SK-N-SH treated with all-trans-retinoic acid at 6 μM for 48 hours (cell line): ENCODE measurements around the gene HERC2.
"Not testable (repeated sequence)": the region's sequence is repeated elsewhere in the genome, so short reads cannot be mapped to it uniquely, and the experiment has no call there.

ENCODE experiments used
- ATAC-seq: fragments of 200-7000 bp; cut with Tn5 transposase; 3 replicates; pipeline ENCODE4 v1.9.1; 2020; ENCODE audit warnings: mild to moderate bottlenecking, moderate library complexity
- BACH2 ChIP-seq: fragments of 250-450 bp; sonication (Bioruptor Pico); IDR thresholded peaks from 2 replicates; pipeline ENCODE4 v1.9.0; 2021; ENCODE audit warnings: mild to moderate bottlenecking, borderline replicate concordance
- CREB5 ChIP-seq: fragments of 250-450 bp; sonication (Bioruptor Pico); IDR thresholded peaks from 2 replicates; pipeline ENCODE4 v1.5.1; 2020; ENCODE audit warnings: low read depth, mild to moderate bottlenecking, moderate library complexity
- CSDC2 ChIP-seq: fragments of 250-450 bp; sonication (Bioruptor Pico); IDR thresholded peaks from 2 replicates; pipeline ENCODE4 v1.5.0; 2020; ENCODE audit warnings: mild to moderate bottlenecking, moderate library complexity
- CSRNP3 ChIP-seq: fragments of 250-450 bp; sonication (Bioruptor Pico); IDR thresholded peaks from 2 replicates; pipeline ENCODE4 v1.5.1; 2021; ENCODE audit warnings: mild to moderate bottlenecking, moderate library complexity
- GLIS3 ChIP-seq: fragments of 250-450 bp; sonication (Bioruptor Pico); IDR thresholded peaks from 2 replicates; pipeline ENCODE4 v1.5.0; 2020; ENCODE audit warnings: mild to moderate bottlenecking, moderate library complexity
- ISL1 ChIP-seq: fragments of 250-450 bp; sonication (Bioruptor Pico); IDR thresholded peaks from 2 replicates; pipeline ENCODE4 v2.1.2; 2022; ENCODE audit warnings: mild to moderate bottlenecking, moderate library complexity
- OSR1 ChIP-seq: fragments of 250-450 bp; sonication (Bioruptor Pico); IDR thresholded peaks from 2 replicates; pipeline ENCODE4 v1.8.0; 2022; ENCODE audit warnings: moderate library complexity, mild to moderate bottlenecking, inconsistent platforms
- POU6F1 ChIP-seq: fragments of 250-450 bp; sonication (Bioruptor Pico); IDR thresholded peaks from 2 replicates; pipeline ENCODE4 v1.8.0; 2021; ENCODE audit warnings: low read depth, mild to moderate bottlenecking, moderate library complexity, borderline replicate concordance
- PPARA ChIP-seq: fragments of 250-450 bp; sonication (Bioruptor Pico); IDR thresholded peaks from 2 replicates; pipeline ENCODE4 v1.5.0; 2020; ENCODE audit warnings: mild to moderate bottlenecking, borderline replicate concordance
- RARB ChIP-seq: fragments of 250-450 bp; sonication (Bioruptor Pico); IDR thresholded peaks from 2 replicates; pipeline ENCODE4 v1.8.0; 2021; ENCODE audit warnings: mild to moderate bottlenecking, moderate library complexity
- SNAI2 ChIP-seq: fragments of 250-450 bp; sonication (Bioruptor Pico); IDR thresholded peaks from 2 replicates; pipeline ENCODE4 v1.5.0; 2020; ENCODE audit warnings: mild to moderate bottlenecking, moderate library complexity
- TCF4 ChIP-seq: fragments of 250-450 bp; sonication (Bioruptor Pico); IDR thresholded peaks from 2 replicates; pipeline ENCODE4 v1.8.0; 2021; ENCODE audit warnings: mild to moderate bottlenecking, moderate library complexity, borderline replicate concordance
- TSHZ2 ChIP-seq: fragments of 250-450 bp; sonication (Bioruptor Pico); IDR thresholded peaks from 2 replicates; pipeline ENCODE4 v1.5.0; 2020; ENCODE audit warnings: mild to moderate bottlenecking, moderate library complexity
- ZC3H10 ChIP-seq: fragments of 250-450 bp; sonication (Bioruptor Pico); IDR thresholded peaks from 2 replicates; pipeline ENCODE4 v1.5.1; 2021; ENCODE audit warnings: mild to moderate bottlenecking, moderate library complexity
- ZFP3 ChIP-seq: fragments of 250-450 bp; sonication (Bioruptor Pico); IDR thresholded peaks from 2 replicates; pipeline ENCODE4 v1.5.0; 2020; ENCODE audit warnings: mild to moderate bottlenecking, moderate library complexity
- ZFP30 ChIP-seq: fragments of 450-650 bp; formaldehyde crosslinking; IDR thresholded peaks from 2 replicates; pipeline ENCODE4 v1.5.0; 2022; ENCODE audit warnings: mild to moderate bottlenecking, moderate library complexity
- ZNF565 ChIP-seq: fragments of 450-650 bp; formaldehyde crosslinking; conservative IDR thresholded peaks from 2 replicates; pipeline ENCODE4 v1.5.0; 2020; ENCODE audit warnings: low read depth, mild to moderate bottlenecking, moderate library complexity
- TF ChIP-seq, protein P1 (sequence below): fragments of 250-450 bp; sonication (Bioruptor Pico); IDR thresholded peaks from 2 replicates; pipeline ENCODE4 v1.8.0; 2020; ENCODE audit warnings: mild to moderate bottlenecking, moderate library complexity, borderline replicate concordance

The HERC2 gene

DNA sequence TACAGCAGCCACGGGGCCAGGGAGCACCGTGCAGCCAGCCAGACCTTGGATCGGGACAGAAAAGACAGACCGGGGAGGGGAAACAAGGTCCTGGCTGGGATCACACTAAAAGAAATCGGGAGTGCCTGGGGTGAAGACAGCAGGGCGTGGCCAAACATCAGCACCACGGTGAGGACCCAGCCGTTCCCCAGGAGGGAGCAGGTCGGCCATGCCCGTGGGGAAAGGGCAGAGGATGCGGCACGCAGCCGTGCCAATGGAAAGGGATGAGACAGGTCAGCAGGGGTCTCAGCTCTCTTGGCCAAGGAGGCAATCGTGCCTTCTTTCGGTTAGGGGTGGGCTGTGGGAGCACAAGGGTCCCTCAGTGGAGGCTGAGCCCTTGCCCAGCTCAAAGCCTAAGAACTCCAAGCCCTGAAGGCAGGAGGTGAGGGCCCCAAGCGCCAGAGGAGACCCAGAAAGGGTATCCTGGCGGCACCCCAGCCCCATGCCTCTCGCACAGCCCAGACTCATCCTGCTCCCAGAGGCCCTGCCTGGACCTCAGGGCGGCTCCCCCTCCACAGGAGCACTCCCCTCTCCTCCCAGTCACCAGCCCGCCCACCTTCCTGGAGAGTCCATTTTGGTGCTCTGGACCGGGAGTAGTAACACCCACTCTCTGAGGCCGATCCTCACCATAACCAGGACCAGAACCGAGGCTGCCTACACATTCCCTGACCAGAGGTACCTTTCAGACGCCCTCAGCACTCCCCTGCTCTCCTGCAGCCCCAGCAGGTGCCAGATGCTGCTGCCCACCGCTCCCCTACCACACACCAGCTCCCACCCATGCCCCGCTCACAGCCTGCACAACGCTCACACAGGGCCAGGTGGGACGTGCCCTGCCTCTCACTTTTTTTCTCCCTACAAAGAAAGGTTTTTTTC is 199.7 kb downstream of the HERC2 start:
- TF ChIP-seq BACH2 (CRISPR knock-in tag) (no peak), ZFP30 (CRISPR knock-in tag) (no peak), OSR1 (CRISPR knock-in tag) (no peak), POU6F1 (CRISPR knock-in tag) (no peak), TCF4 (no peak), ZFP3 (CRISPR knock-in tag) (no peak), ZC3H10 (CRISPR knock-in tag) (no peak), CSDC2 (CRISPR knock-in tag) (no peak), CREB5 (CRISPR knock-in tag) (no peak), ZNF565 (CRISPR knock-in tag) (no peak), CSRNP3 (no peak), GLIS3 (CRISPR knock-in tag) (no peak), SNAI2 (CRISPR knock-in tag) (no peak)
- ATAC-seq: no peak

- not testable (repeated sequence) for ATAC-seq
Observed at GRCh38 chr15:28121577-28121976, 200.4 kb downstream of the HERC2 start.

GRCh38 chr15:28120359-28120640 is 201.7 kb downstream of the HERC2 start:
- TF ChIP-seq CSRNP3: no peak
- TF ChIP-seq ZFP3 (CRISPR knock-in tag): no peak
- TF ChIP-seq RARB (CRISPR knock-in tag): no peak
- TF ChIP-seq ZC3H10 (CRISPR knock-in tag): no peak
- no peak for TF ChIP-seq CREB5 (CRISPR knock-in tag)
- no peak for TF ChIP-seq PPARA (CRISPR knock-in tag)
- no peak for TF ChIP-seq SNAI2 (CRISPR knock-in tag)
- TF ChIP-seq ZFP30 (CRISPR knock-in tag): no peak
- TF ChIP-seq ISL1: no peak
- TF ChIP-seq BACH2 (CRISPR knock-in tag): no peak
- TF ChIP-seq, protein P1, sequence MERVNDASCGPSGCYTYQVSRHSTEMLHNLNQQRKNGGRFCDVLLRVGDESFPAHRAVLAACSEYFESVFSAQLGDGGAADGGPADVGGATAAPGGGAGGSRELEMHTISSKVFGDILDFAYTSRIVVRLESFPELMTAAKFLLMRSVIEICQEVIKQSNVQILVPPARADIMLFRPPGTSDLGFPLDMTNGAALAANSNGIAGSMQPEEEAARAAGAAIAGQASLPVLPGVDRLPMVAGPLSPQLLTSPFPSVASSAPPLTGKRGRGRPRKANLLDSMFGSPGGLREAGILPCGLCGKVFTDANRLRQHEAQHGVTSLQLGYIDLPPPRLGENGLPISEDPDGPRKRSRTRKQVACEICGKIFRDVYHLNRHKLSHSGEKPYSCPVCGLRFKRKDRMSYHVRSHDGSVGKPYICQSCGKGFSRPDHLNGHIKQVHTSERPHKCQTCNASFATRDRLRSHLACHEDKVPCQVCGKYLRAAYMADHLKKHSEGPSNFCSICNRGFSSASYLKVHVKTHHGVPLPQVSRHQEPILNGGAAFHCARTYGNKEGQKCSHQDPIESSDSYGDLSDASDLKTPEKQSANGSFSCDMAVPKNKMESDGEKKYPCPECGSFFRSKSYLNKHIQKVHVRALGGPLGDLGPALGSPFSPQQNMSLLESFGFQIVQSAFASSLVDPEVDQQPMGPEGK (CRISPR knock-in tag): no peak
- TF ChIP-seq TSHZ2 (CRISPR knock-in tag): no peak
- ATAC-seq: no peak
